Liver (tissue), 9 donors: ENCODE data around the gene TENT5C. TPM values are rescaled to one million over a fixed set of nuclear protein-coding genes. Genes with fewer than 3 reads are reported as not detected.

Experiments used
- DNase-seq: peaks from one replicate; pipeline ENCODE4 v3.0.0-alpha.2; 2017; ENCODE audit warnings: low spot score
- H3K27ac ChIP-seq, 2 donors: one replicate each; pipeline ENCODE4 v1.7.0; 2013; ENCODE audit warnings: inconsistent platforms in 2 of 2, low read length in 2 of 2, control low read depth in 1 of 2, low read depth in 1 of 2, mild to moderate bottlenecking in 1 of 2
- H3K27me3 ChIP-seq, 4 donors: one replicate each; pipeline versions ENCODE4 v1.6.1 to v1.7.0; 2013; ENCODE audit warnings: low read length in 3 of 4, inconsistent platforms in 1 of 4, mild to moderate bottlenecking in 1 of 4, moderate library complexity in 1 of 4; ENCODE audit not compliant: control insufficient read depth in 4 of 4, insufficient read depth in 4 of 4
- H3K36me3 ChIP-seq, 4 donors: one replicate each; pipeline versions ENCODE4 v1.6.1 to v1.7.0; 2013; ENCODE audit warnings: low read length in 3 of 4, mild to moderate bottlenecking in 3 of 4, low read depth in 1 of 4, moderate library complexity in 1 of 4; ENCODE audit not compliant: control insufficient read depth in 4 of 4, insufficient read depth in 3 of 4
- H3K4me1 ChIP-seq, 4 donors: one replicate each; pipeline versions ENCODE4 v1.6.1 to v1.7.0; 2013; ENCODE audit warnings: low read length in 3 of 4, mild to moderate bottlenecking in 3 of 4, moderate library complexity in 1 of 4; ENCODE audit not compliant: control insufficient read depth in 4 of 4, insufficient read depth in 4 of 4
- H3K4me3 ChIP-seq, 3 donors: one replicate each; pipeline versions ENCODE4 v1.6.1 to v1.7.0; 2013; ENCODE audit warnings: low read length in 3 of 3, control low read depth in 1 of 3, low read depth in 1 of 3, mild to moderate bottlenecking in 1 of 3
- H3K9ac ChIP-seq, 2 donors: one replicate each; pipeline ENCODE4 v1.7.0; 2013; ENCODE audit warnings: low read length in 2 of 2, mild to moderate bottlenecking in 2 of 2, moderate library complexity in 2 of 2, control low read depth in 1 of 2, low read depth in 1 of 2
- H3K9me3 ChIP-seq, 4 donors: one replicate each; pipeline versions ENCODE4 v1.6.1 to v1.7.0; 2013; ENCODE audit warnings: low read length in 3 of 4; ENCODE audit not compliant: control insufficient read depth in 4 of 4
- CTCF ChIP-seq: fragments of 150-350 bp; IDR thresholded peaks from 2 replicates; pipeline ENCODE4 v1.5.1; 2017; ENCODE audit warnings: improper control_type of control experiment, low read depth, low read length; ENCODE audit not compliant: missing input control
- EGR1 ChIP-seq, 2 donors: IDR thresholded peaks; 2 replicates each; pipeline ENCODE4 v1.6.1; 2016 to 2018; ENCODE audit warnings: antibody characterized with exemption in 2 of 2, low read depth in 2 of 2
- FOXA1 ChIP-seq: IDR thresholded peaks from 2 replicates; pipeline ENCODE4 v1.6.1; 2016; ENCODE audit warnings: antibody characterized with exemption
- FOXA2 ChIP-seq: IDR thresholded peaks from 2 replicates; pipeline ENCODE4 v1.6.1; 2016; ENCODE audit warnings: antibody characterized with exemption
- GABPA ChIP-seq, 2 donors: IDR thresholded peaks in 1 of 2; conservative IDR thresholded peaks in 1 of 2; 2 replicates each; pipeline ENCODE4 v1.6.1; 2016; ENCODE audit warnings: antibody characterized with exemption in 2 of 2, mild to moderate bottlenecking in 1 of 2, moderate library complexity in 1 of 2
- HNF4A ChIP-seq, 2 donors: conservative IDR thresholded peaks; 2 replicates each; pipeline ENCODE4 v1.6.1; 2016; ENCODE audit warnings: antibody characterized with exemption in 2 of 2, mild to moderate bottlenecking in 2 of 2
- HNF4G ChIP-seq: IDR thresholded peaks from 2 replicates; pipeline ENCODE4 v1.6.1; 2016; ENCODE audit warnings: antibody characterized with exemption
- JUND ChIP-seq, 2 donors: IDR thresholded peaks; 2 replicates each; pipeline ENCODE4 v1.6.1; 2016; ENCODE audit warnings: antibody characterized with exemption in 2 of 2
- MAX ChIP-seq: IDR thresholded peaks from 2 replicates; pipeline ENCODE4 v1.6.1; 2016; ENCODE audit warnings: antibody characterized with exemption
- NR2F2 ChIP-seq: IDR thresholded peaks from 2 replicates; pipeline ENCODE4 v1.6.1; 2016; ENCODE audit warnings: antibody characterized with exemption
- RAD21 ChIP-seq, 2 donors: IDR thresholded peaks; 2 replicates each; pipeline ENCODE4 v1.6.1; 2016; ENCODE audit warnings: antibody characterized with exemption in 2 of 2, mild to moderate bottlenecking in 2 of 2
- REST ChIP-seq: IDR thresholded peaks from 2 replicates; pipeline ENCODE4 v1.6.1; 2016; ENCODE audit warnings: antibody characterized with exemption, mild to moderate bottlenecking
- RXRA ChIP-seq, 2 donors: IDR thresholded peaks; 2 replicates each; pipeline ENCODE4 v1.6.1; 2017 to 2018; ENCODE audit warnings: antibody characterized with exemption in 2 of 2, mild to moderate bottlenecking in 1 of 2
- SP1 ChIP-seq: IDR thresholded peaks from 2 replicates; pipeline ENCODE4 v1.6.1; 2018; ENCODE audit warnings: antibody characterized with exemption, mild to moderate bottlenecking
- TAF1 ChIP-seq: conservative IDR thresholded peaks from 2 replicates; pipeline ENCODE4 v1.6.1; 2016; ENCODE audit warnings: antibody characterized with exemption, mild to moderate bottlenecking
- YY1 ChIP-seq: IDR thresholded peaks from 2 replicates; pipeline ENCODE4 v1.6.1; 2016; ENCODE audit warnings: antibody characterized with exemption, mild to moderate bottlenecking
- WGBS: extraction: QIAGEN DNeasy Blood & Tissue Kit; methylation state at CpG from one replicate; pipeline ENCODE4 v1.1.7; 2013; 5-methylcytosine and 5-hydroxymethylcytosine counted together
- polyA plus RNA-seq, 2 donors: library from polyadenylated mRNA; stranded (reverse) in 1 of 2; unstranded in 1 of 2; fragments of 200-250 nt in 1 of 2; fragments of >200 nt in 1 of 2; fragmentation: Nextera tagmentation in 1 of 2; extraction: Ambion mirVana in 1 of 2; gene quantifications; one replicate each; pipeline versions ENCODE4 v1.2.1 to v1.2.3, GENCODE V29; 2013 to 2015
- total RNA-seq, 2 donors: library from RNA; depleted of rRNA; stranded (reverse); fragments of >200 nt; gene quantifications; one replicate each; pipeline ENCODE4 v1.2.3, GENCODE V29; 2014
- TF ChIP-seq, protein P1 (sequence below): IDR thresholded peaks from 2 replicates; pipeline ENCODE4 v1.6.1; 2016; ENCODE audit warnings: antibody characterized with exemption
- TF ChIP-seq, protein P2 (sequence below): IDR thresholded peaks from 2 replicates; pipeline ENCODE4 v1.6.1; 2016; ENCODE audit warnings: antibody characterized with exemption
- donor health status: healthy.
- donor health status: healthy.
- donor health status: healthy.
- donor health status: healthy.
- donor health status: healthy.

The TENT5C gene
- total and polyA plus RNA-seq, 4 donors: 1.1 to 200 (median 4.8) TPM

- no peaks in the 10 kb centered on the region for H3K27me3 ChIP-seq
- TF ChIP-seq HNF4G (no peak), RAD21 (IDR thresholded peaks at IDR 0.05) (no peak), EGR1 (IDR thresholded peaks at IDR 0.05; ENCODE audit: low read depth in 2 of 2) (no peak), GABPA (IDR thresholded peaks at IDR 0.05 in 1 of 2, conservative IDR thresholded peaks at IDR 0.05 in 1 of 2) (no peak), SP1 (no peak), CTCF (no peak), NR2F2 (no peak), RXRA (IDR thresholded peaks at IDR 0.05) (no peak), MAX (no peak), REST (no peak), JUND (IDR thresholded peaks at IDR 0.05) (no peak), TAF1 (no peak), FOXA2 (no peak), FOXA1 (no peak), HNF4A (conservative IDR thresholded peaks at IDR 0.05) (no peak), YY1 (no peak)
- TF ChIP-seq, protein P1, sequence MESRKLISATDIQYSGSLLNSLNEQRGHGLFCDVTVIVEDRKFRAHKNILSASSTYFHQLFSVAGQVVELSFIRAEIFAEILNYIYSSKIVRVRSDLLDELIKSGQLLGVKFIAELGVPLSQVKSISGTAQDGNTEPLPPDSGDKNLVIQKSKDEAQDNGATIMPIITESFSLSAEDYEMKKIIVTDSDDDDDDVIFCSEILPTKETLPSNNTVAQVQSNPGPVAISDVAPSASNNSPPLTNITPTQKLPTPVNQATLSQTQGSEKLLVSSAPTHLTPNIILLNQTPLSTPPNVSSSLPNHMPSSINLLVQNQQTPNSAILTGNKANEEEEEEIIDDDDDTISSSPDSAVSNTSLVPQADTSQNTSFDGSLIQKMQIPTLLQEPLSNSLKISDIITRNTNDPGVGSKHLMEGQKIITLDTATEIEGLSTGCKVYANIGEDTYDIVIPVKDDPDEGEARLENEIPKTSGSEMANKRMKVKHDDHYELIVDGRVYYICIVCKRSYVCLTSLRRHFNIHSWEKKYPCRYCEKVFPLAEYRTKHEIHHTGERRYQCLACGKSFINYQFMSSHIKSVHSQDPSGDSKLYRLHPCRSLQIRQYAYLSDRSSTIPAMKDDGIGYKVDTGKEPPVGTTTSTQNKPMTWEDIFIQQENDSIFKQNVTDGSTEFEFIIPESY: no peak
- TF ChIP-seq, protein P2, sequence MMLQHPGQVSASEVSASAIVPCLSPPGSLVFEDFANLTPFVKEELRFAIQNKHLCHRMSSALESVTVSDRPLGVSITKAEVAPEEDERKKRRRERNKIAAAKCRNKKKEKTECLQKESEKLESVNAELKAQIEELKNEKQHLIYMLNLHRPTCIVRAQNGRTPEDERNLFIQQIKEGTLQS: no peak
- no peaks in the 10 kb centered on the region for H3K9me3 ChIP-seq
- no peaks in the 10 kb centered on the region for H3K36me3 ChIP-seq
- H3K4me3 ChIP-seq: no peak overlapping the region
- DNase-seq: no peak
- no peak overlapping the region for H3K27ac ChIP-seq
- H3K4me1 ChIP-seq: peaks cover 8 to 21% (median 15%) of the 10 kb centered on the region in 4 donors
- H3K9ac ChIP-seq: no peak overlapping the region
- WGBS: 1% methylated on average over 1 of the region's 1 CpG
Observed at GRCh38 chr1:117638141-117638540, 32.3 kb downstream of the TENT5C start.
